ENCODE results near the gene CHCHD6. TPM values are rescaled to one million over a fixed set of nuclear protein-coding genes. Genes with fewer than 3 reads are reported as not detected.

Gene CHCHD6
- total RNA-seq, 2 donors from 2014 or later: 7.8 to 7.9 TPM

DNA sequence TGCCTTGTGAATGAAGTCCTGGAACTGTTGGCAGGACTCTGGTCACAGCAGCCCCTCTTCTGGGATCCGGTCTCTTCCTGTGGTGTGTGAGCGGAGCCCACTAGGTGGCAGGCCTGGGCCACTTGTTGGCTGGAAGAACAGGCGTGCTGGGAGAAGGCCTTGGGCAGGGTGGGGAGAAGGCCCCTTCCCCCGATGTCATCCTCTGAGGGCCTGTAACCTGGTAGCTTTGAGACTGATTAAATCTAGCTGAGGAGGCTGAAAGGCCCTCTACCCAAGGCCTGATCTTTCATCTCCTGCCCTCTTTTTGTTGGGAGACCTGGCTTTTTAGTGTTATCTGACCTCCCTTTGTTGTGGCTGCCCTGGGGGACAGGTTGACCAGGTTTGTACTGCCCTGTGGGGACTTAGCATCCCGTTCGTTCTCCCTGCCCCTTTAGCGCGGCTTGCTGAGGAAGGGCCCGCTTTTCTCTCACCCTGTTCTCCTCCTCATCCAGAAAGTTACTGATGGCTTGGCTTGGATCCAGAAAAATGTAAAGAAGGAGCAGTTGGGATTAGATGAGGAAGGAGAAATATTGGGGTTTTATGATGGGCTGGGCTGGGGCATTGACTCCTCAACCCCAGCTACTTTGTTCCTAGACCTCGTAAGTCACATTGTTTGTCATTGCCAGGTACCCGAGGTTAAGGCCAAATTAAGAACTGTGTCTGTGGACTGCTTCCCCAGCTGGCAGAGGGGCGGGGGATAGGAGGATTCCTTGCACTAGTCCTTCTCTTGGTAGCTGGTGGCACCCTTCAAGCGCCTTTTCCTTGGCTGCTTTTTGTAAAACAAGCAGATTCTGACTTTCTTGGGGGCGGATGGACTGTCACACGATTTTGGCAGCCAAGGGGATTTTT is 48.5 kb downstream of the CHCHD6 start:
- ATAC-seq (peak; percentile 92 to 96), DNase-seq (peak; percentile 86)
- intact Hi-C loops (cut with DNase I): loop anchor here (2.0 to 10.0 kb wide), 4 partner anchors 230 to 792 kb away; partner anchors contain the start of gene PLXNA1 (in 2 of the 2)

DNA sequence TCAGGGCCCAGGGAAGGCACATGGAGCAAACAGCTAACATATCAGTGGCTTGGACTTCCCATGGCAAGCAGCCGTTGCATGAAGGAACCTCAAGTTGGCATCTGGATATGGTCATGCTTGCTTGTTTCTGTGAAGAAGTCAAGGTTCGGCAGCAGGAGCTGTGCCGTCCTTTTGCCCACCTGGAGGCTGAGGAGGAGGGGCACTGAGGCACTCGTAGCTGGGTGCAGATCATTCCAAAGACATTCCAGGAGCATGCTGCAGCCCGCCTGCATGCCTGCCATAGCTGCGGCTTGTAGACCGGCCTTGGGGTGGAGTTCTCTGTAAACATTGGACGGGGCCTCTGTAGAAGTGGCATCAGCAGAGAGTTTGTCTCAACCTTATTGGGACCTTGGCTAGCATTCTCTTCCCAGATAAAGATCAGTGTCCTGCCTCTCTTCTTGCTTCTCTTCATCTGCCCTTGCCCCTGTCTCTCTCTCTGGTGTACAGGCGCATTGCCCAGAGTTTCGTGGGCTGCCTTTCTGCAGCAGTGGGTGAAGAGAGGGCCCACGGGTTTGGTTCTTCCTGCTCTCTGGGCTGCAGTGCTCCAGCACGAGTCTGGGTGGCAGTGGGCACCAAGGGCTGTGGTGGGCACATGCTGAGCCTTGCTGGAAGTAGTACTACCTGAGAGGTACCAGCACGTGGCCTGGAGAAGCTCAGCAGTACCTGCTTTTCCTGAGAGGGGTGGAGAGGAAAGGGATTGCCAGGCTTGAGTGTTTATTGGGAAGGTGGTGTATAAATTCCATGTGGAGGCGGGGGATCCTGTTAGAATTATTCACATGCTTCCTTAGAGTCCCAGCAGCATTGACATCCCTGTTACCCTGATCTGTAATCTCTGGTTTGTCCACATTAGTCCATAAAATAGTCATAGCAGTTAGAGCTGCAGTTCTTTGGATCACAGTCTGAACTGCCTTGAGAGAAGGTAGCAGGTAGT is 49.4 kb downstream of the CHCHD6 start:
- ATAC-seq (no peak), DNase-seq (no peak)
- intact Hi-C loops (cut with DNase I): loop anchor here (2.0 to 10.0 kb wide), 4 partner anchors 229 to 791 kb away; partner anchors contain the start of gene PLXNA1 (in 2 of the 2)

DNA sequence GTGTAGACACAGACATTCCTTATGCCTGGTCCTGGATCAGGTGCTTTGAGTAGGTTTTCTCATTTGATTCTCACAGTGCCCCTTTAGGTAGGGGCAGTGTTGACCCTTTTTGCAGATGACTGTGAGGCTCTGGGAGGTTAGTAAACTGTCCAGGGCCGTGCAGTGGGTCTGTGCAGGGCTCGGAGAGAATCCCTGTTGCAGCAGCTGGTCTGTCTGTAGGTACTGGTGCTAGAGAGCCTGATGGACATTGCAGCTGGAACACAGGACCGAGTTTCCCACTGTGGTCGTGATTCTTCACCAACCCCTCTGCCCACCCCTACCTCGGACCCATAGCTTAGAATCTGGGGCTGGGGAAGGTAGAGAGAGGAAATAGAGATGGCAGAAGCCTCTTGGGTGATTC is 51.8 kb downstream of the CHCHD6 start:
- no peak for ATAC-seq
- DNase-seq: no peak
- intact Hi-C loops (cut with DNase I): loop anchor here in 1 of 2 donors (10.0 kb wide), 2 partner anchors 699 to 789 kb away; no protein-coding TSS in a partner anchor

DNA sequence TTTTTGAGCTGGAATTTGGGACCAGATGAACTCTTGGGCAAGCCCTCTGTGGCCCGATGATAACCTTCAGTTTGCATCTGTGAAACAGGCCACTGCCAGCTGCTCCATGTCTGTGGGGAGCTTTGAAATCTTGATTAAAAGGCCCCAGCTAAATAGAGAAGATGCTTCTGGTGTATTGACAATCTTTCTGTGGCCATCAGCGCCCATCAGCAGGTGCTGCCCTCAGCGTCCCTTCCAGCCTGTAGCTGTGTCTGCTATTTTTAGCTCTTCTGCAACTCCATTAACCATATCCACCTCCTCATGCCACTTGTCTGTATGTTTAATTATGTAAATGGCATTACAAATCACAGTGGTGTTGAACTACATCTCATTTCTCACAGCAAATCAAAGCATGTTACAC is 54.0 kb downstream of the CHCHD6 start:
- ATAC-seq: no peak
- intact Hi-C loops (cut with DNase I): loop anchor here in 1 of 2 donors (10.0 kb wide), 2 partner anchors 697 to 787 kb away; no protein-coding TSS in a partner anchor
- no peak for DNase-seq

- intact Hi-C loops (cut with DNase I): loop anchor here in 1 of 2 donors (10.0 kb wide), 2 partner anchors 696 to 786 kb away; no protein-coding TSS in a partner anchor
- ATAC-seq (no peak), DNase-seq (no peak)
These were observed 54.8 kb downstream of the CHCHD6 start for GRCh38 chr3:126758882-126759281.

- DNase-seq: no peak
- ATAC-seq: no peak
- intact Hi-C loops (cut with DNase I): loop anchor here in 1 of 2 donors (10.0 kb wide), 1 partner anchor 64 kb away; no protein-coding TSS in a partner anchor
These were observed 56.5 kb downstream of the CHCHD6 start for GRCh38 chr3:126760541-126760940.

- ATAC-seq (no peak), DNase-seq (no peak)
- intact Hi-C loops (cut with DNase I): loop anchor here in 1 of 2 donors (10.0 kb wide), 1 partner anchor 62 kb away; no protein-coding TSS in a partner anchor
These were observed 59.0 kb downstream of the CHCHD6 start for GRCh38 chr3:126763035-126763434.

DNA sequence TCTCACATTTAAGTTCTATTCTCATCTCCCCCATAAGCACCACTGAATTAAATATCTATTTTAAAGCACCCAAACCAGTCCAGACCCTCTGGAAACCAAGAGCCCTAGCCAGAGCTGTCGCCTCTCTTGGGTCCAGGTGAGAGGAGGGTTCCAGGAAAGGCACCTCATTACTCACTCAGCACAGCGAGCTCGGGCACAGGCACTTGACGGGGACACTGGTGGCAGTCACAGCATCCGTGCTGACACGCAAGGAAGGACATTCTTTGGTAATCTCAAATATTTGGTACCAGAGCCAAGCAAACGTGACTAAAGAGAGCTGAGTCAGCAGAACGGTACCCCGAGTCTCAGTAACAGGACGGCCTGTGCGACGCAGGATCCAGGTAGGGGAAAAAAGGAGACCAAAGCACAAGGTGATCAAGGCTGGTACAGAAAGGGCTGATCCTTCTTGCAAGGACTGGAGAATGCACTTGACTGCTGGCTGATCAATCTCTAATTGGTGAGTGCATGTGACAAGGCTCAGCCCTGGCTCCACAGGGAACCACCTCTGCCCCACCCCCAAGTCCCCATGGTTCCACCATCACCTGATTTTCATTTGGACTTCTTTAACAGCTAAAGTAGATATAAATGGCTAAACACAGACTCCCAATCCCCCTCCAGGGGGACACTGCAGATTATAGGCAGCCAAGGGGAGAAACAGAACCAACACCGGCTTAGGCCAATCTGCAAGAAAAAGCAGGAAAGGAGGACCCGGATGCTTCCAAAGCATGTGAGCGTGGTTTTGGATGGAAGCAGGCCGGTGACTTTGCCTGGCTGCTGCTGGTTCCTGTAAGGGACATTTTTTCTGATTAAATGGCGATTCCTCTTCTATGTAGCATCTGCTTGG is 61.4 kb downstream of the CHCHD6 start:
- intact Hi-C loops (cut with DNase I): loop anchor here in 1 of 2 donors (10.0 kb wide), 1 partner anchor 59 kb away; no protein-coding TSS in a partner anchor
- no peak for ATAC-seq
- no peak for DNase-seq

DNA sequence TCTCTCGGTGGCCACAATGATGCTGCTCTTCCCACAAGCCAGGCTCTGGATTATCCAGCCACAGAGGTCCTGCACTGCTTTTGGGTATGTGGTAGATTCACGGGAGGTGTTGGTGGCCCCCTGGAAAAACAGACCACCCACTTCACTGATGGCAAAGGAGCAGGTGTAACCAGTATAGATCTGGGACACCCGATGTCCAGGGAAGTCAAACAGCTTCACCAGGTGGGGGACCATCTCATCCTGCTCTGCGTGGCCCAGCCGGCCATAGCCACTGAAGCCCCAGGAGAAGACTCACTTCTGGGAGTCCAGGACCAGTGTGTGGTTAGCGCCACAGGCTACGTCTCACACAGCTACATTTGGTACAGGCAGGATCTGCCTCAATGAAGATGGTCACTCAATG is 62.6 kb downstream of the CHCHD6 start:
- intact Hi-C loops (cut with DNase I): loop anchor here in 1 of 2 donors (10.0 kb wide), 1 partner anchor 58 kb away; no protein-coding TSS in a partner anchor
- DNase-seq (no peak), ATAC-seq (no peak)

DNA sequence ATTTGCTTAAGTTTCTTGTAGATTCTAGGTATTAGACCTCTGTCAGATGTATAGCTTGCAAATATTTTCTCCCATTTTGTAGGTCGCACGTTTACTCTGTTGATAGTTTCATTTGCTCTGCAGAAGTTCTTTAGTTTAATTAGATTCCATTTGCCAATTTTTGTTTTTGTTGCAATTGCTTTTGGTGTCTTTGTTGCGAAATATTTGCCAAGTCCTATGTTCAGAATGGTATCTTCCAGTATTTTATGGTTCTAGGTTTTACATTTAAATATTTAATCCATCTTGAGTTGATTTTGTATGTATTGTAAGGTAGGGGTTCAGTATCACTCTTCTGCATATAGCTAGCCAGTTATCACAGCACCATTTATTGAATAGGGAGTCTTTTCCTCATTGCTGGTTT is 64.9 kb downstream of the CHCHD6 start:
- intact Hi-C loops (cut with DNase I): loop anchor here in 1 of 2 donors (10.0 kb wide), 1 partner anchor 56 kb away; no protein-coding TSS in a partner anchor
- no peak for DNase-seq
- no peak for ATAC-seq

DNA sequence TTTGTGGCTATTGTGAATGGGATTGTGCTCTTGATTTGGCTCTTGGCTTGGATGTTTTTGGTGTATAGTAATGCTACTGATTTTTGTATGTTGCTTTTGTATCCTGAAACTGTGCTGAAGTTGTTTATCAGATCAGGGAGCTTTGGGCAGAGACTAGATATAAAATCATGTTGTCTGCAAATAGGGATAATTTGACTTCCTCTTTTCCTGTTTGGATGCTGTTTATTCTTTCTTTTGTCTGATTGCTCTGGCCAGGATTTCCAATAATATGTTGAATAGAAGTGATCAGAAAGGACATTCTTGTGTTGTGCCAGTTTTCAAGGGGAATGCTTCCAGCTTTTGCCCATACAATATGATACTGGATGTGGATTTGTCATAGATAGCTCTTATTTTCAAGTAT is 66.1 kb downstream of the CHCHD6 start:
- DNase-seq: no peak
- no peak for ATAC-seq
- intact Hi-C loops (cut with DNase I): no loop called here

GRCh38 chr3:126773167-126773566 is 69.1 kb downstream of the CHCHD6 start:
- intact Hi-C loops (cut with DNase I): no loop called here
- ATAC-seq: no peak
- no peak for DNase-seq

GRCh38 chr3:126773783-126774182 is 69.7 kb downstream of the CHCHD6 start:
- no peak for DNase-seq
- ATAC-seq: no peak
- intact Hi-C loops (cut with DNase I): no loop called here

- no peak for DNase-seq
- intact Hi-C loops (cut with DNase I): no loop called here
- no peak for ATAC-seq
These were observed 73.3 kb downstream of the CHCHD6 start for GRCh38 chr3:126777366-126777765.

GRCh38 chr3:126780666-126781065 is 76.6 kb downstream of the CHCHD6 start:
- DNase-seq (no peak), ATAC-seq (no peak)
- intact Hi-C loops (cut with DNase I): no loop called here

DNA sequence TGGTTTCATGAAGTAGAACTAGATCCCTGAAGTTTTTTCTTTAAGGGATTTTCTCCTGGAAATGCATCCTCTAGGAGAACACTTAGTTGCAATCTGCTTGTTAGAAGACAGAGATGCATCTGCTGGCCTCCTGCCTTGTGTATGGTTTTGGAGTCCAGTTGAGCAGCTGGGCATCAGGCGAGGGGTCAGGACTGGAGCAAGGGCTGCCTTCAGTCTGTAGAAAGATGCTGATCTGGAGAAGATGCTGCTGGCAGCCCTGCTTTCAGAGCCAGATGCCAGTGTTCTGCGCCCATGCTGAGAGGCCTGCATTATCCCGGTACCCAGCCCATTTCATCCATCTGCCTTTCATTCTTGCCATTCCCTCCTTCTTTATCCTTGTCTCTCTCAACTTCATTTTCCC is 77.4 kb downstream of the CHCHD6 start:
- ATAC-seq: no peak

GRCh38 chr3:126781889-126782491 is 78.0 kb downstream of the CHCHD6 start:
- no peak for DNase-seq
- intact Hi-C loops (cut with DNase I): no loop called here
- ATAC-seq: peak; percentile 82 to 87

More for the DNA sequence above, 77.4 kb downstream of the CHCHD6 start:
- no peak for DNase-seq
- intact Hi-C loops (cut with DNase I): no loop called here

DNA sequence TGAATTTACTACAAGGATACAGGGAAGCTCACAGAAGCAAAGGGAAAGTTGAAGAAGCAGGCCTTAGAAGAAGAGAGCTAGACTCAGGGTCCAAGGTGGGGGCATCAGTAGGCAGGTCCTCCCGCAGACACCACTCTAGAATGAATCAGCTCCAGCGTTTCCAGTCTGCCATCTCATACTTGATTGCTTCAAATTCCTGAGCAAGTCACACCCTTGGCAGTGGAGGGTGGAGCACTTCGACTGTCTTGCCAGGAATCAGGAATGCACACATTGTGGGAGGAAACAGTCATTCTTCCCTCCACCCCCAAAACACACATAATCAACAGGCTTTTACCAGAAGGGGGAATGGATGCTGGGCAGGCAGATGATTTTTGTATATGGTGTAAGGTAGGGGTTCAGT is 78.5 kb downstream of the CHCHD6 start:
- DNase-seq: peak; percentile 37
- intact Hi-C loops (cut with DNase I): no loop called here
- peak in 1 of 2 donors; percentile 93 for ATAC-seq

Data from left cardiac atrium (tissue), 4 donors.